ENCODE data around the gene PXK. TPM values are rescaled to one million over a fixed set of nuclear protein-coding genes. Genes with fewer than 3 reads are reported as not detected.

Gene PXK
- total RNA-seq, 1 donor from 2014 or later = 18.8 TPM

DNA sequence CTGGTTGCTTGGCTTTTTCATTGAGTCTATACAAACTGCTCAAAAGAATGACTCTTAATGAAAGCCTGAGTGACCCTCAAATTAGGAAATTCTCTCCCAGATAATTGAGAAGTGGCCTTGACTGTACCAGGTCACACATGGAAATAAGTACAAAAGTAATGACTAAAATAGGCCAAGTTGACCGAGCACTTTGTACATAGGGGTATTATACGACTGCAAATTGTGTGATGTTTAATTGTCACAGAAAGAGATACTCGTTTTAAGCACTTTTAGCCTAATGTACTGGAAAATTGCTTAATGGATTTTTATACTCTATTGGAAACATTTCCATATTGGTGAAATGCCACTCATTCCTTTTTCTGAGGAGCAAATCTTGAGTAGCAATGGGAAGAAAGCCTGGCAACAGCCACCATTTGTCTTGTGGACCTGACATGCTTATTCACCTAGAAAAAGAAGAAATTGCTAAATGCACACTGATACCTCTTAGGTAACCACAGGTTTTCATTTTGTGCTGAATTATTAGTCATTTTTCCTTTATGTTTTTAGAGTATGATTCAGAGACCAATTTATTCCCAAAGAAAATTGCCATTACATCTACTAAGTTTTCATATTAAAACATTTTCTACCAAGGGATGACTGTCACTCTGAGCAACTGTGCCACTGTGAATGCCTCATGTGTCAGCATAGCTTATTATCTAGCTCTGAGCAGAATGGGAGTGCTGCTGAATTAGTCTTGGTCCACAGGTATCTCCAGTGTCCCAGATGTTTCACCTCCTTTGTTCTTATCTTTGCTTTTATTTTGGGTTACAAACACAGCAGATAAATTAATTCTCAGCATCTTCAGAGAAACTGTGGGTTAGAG is 8.9 kb upstream of the PXK start:
- Mint-ChIP-seq H3K27me3 (ENCODE audit: unreplicated experiment) (peaks cover 4% of the 10 kb centered on the region), H3K36me3 (ENCODE audit: low read depth, unreplicated experiment) (no peaks in the 10 kb centered on the region), H3K27ac (ENCODE audit: unreplicated experiment) (no peak overlapping the region), H3K9me3 (ENCODE audit: unreplicated experiment) (no peaks in the 10 kb centered on the region), H3K4me1 (ENCODE audit: unreplicated experiment) (peaks cover 7% of the 10 kb centered on the region), H3K4me3 (ENCODE audit: unreplicated experiment) (no peak overlapping the region)
- no peak for DNase-seq (ENCODE audit: low spot score)
- TF ChIP-seq, protein P1, sequence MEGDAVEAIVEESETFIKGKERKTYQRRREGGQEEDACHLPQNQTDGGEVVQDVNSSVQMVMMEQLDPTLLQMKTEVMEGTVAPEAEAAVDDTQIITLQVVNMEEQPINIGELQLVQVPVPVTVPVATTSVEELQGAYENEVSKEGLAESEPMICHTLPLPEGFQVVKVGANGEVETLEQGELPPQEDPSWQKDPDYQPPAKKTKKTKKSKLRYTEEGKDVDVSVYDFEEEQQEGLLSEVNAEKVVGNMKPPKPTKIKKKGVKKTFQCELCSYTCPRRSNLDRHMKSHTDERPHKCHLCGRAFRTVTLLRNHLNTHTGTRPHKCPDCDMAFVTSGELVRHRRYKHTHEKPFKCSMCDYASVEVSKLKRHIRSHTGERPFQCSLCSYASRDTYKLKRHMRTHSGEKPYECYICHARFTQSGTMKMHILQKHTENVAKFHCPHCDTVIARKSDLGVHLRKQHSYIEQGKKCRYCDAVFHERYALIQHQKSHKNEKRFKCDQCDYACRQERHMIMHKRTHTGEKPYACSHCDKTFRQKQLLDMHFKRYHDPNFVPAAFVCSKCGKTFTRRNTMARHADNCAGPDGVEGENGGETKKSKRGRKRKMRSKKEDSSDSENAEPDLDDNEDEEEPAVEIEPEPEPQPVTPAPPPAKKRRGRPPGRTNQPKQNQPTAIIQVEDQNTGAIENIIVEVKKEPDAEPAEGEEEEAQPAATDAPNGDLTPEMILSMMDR (IDR thresholded peaks at IDR 0.05; ENCODE audit: unreplicated experiment) = no peak

DNA sequence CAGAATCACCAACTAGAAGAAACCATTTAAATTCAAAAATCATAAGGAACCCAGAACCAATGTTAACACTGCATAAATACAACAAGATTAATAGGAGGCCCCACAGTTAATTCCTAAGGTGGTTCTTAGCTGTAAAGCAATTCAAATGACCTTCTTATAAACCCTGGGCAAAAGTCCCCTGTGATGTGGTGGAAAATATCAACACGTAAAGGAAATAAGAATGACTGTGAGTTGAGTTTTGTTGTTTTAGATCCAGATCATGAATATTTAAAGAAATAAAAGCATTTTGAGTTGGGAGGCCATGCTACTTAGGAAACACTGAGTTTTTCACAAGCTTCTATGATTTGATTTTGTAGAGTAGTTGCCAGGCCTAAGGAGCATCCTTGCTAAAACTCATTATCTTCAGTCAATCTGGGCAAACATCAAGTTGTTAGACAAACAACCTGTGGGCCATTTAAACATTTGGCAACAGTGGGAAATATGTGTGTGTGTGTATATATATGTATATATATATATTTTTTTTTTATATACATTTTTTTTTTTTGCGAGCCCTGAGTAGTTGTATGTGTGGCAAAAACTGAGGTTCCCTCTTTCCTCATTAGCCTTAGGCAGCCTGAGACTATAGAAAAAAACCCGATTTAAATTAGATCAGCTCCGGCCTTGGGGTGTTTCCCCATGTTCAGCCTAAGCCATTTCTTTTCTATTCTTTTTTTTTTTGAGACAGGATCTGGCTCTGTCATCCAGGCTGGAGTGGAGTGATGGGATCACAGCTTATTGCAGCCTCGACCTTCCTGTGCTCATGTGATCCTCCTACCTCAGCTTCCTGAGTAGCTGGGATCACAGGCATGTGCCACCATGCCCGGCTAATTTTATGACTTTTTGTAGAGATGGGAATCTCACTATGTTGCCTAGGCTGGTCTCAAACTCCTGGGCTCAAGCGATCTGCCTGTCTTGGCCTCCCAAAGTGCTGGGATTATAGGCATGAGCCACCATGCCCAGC is 8.0 kb upstream of the PXK start:
- Mint-ChIP-seq H3K9me3 (ENCODE audit: unreplicated experiment) (no peaks in the 10 kb centered on the region), H3K4me3 (ENCODE audit: unreplicated experiment) (no peak overlapping the region), H3K27me3 (ENCODE audit: unreplicated experiment) (peaks cover 7% of the 10 kb centered on the region), H3K4me1 (ENCODE audit: unreplicated experiment) (peaks cover 7% of the 10 kb centered on the region), H3K27ac (ENCODE audit: unreplicated experiment) (no peak overlapping the region), H3K36me3 (ENCODE audit: low read depth, unreplicated experiment) (no peaks in the 10 kb centered on the region)
- TF ChIP-seq, protein P1 (IDR thresholded peaks at IDR 0.05; ENCODE audit: unreplicated experiment) = no peak
- DNase-seq (ENCODE audit: low spot score) = no peak

DNA sequence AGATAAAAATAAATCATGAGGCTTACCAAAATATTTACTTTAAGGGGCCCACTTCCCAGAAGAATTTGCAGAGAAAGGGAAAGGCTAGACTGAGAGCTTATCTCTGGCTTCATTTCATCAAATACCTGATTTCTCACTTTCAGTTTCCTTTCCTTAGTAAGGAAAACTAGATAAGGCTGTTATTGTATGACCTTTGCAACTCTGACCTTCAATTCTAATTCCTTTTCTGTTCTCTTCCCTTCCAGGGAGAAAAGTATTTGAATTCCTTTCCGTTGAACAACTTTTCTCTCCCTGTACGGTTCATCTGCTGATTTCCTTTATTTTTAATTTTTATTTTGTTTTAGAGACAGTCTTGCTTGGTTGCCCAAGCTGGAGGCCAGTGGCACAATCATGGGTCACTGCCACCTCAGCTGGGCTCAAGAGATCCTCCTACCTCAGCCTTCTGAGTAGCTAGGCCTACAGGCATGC is 7.1 kb upstream of the PXK start:
- TF ChIP-seq, protein P1 (IDR thresholded peaks at IDR 0.05; ENCODE audit: unreplicated experiment) = no peak
- Mint-ChIP-seq H3K9me3 (ENCODE audit: unreplicated experiment) (no peaks in the 10 kb centered on the region), H3K4me3 (ENCODE audit: unreplicated experiment) (no peak overlapping the region), H3K27ac (ENCODE audit: unreplicated experiment) (no peak overlapping the region), H3K4me1 (ENCODE audit: unreplicated experiment) (peaks cover 7% of the 10 kb centered on the region), H3K36me3 (ENCODE audit: low read depth, unreplicated experiment) (no peaks in the 10 kb centered on the region), H3K27me3 (ENCODE audit: unreplicated experiment) (peaks cover 7% of the 10 kb centered on the region)
- no peak for DNase-seq (ENCODE audit: low spot score)

DNA sequence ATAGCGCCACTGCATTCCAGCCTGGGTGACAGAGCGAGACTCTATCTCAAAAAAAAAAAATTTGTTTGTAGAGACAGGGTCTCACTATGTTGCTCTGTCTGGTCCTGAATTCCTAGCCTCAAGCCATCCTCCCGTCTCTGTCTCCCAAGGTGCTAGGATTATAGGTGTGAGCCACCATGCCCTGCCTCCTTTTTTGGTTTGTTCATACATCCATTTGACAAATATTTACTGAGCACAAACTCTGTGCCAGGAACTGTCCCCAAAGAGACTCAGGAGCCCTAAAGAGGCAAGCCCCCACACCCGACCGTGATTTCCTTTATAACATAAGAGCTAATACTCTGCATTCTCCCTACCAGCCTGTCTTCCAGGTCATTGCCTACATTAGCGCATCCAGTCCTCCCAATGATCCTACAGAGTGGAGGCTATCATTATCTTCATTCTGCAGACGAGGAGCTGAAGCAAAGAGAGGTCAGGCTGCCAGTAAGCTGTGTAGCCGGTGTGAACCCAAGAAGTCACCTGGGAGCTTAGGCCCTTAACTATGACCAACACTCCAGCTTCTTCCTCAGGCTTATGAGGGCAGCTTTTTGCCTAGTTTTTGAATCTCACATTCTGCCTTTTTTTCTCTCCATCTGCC is 6.3 kb upstream of the PXK start:
- Mint-ChIP-seq H3K27me3 (ENCODE audit: unreplicated experiment) (peaks cover 7% of the 10 kb centered on the region), H3K9me3 (ENCODE audit: unreplicated experiment) (no peaks in the 10 kb centered on the region), H3K4me3 (ENCODE audit: unreplicated experiment) (no peak overlapping the region), H3K4me1 (ENCODE audit: unreplicated experiment) (peaks cover 7% of the 10 kb centered on the region), H3K27ac (ENCODE audit: unreplicated experiment) (no peak overlapping the region), H3K36me3 (ENCODE audit: low read depth, unreplicated experiment) (no peaks in the 10 kb centered on the region)
- no peak for DNase-seq (ENCODE audit: low spot score)
- TF ChIP-seq, protein P1 (IDR thresholded peaks at IDR 0.05; ENCODE audit: unreplicated experiment) = no peak

Measured in endothelial cell (in vitro differentiated cells).